CD14-positive monocyte (primary cell): ENCODE results near the gene ITGB6. TPM values are rescaled to one million over a fixed set of nuclear protein-coding genes. Genes with fewer than 3 reads are reported as not detected.

Source experiments
- DNase-seq, 3 donors: peaks; one replicate each; pipeline ENCODE4 v3.0.0-alpha.2; 2011 to 2022
- H2AFZ ChIP-seq: 2 replicates; pipeline ENCODE4 v1.6.0; 2012; ENCODE audit warnings: mild to moderate bottlenecking, low read depth, low read length, inconsistent platforms; ENCODE audit not compliant: insufficient read depth, poor library complexity, severe bottlenecking
- H3K27ac ChIP-seq, 2 donors: 1 replicate in 1 of 2; 2 replicates in 1 of 2; pipeline ENCODE4 v1.5.1; 2012 to 2013; ENCODE audit warnings: low read length in 2 of 2, control low read depth in 1 of 2, inconsistent platforms in 1 of 2, low read depth in 1 of 2, mild to moderate bottlenecking in 1 of 2
- H3K27me3 ChIP-seq, 2 donors: one replicate each; pipeline versions ENCODE4 v1.6.0 to v1.6.1; 2011 to 2013; ENCODE audit warnings: low read length in 2 of 2; ENCODE audit not compliant: control insufficient read depth in 2 of 2, insufficient read depth in 2 of 2
- H3K36me3 ChIP-seq, 2 donors: replicated peaks in 1 of 2; 1 replicate in 1 of 2; 2 replicates in 1 of 2; pipeline versions ENCODE4 v1.5.1 to v1.6.1; 2012 to 2013; ENCODE audit warnings: low read length in 2 of 2, control low read depth in 1 of 2, inconsistent platforms in 1 of 2, mild to moderate bottlenecking in 1 of 2; ENCODE audit not compliant: insufficient read depth in 2 of 2, control insufficient read depth in 1 of 2
- H3K4me1 ChIP-seq, 2 donors: 1 replicate in 1 of 2; 2 replicates in 1 of 2; pipeline versions ENCODE4 v1.5.1 to v1.6.1; 2012 to 2013; ENCODE audit warnings: low read length in 2 of 2, control low read depth in 1 of 2, inconsistent platforms in 1 of 2, mild to moderate bottlenecking in 1 of 2, moderate library complexity in 1 of 2; ENCODE audit not compliant: insufficient read depth in 2 of 2, control insufficient read depth in 1 of 2
- H3K4me2 ChIP-seq: replicated peaks from 2 replicates; pipeline ENCODE3; 2012; ENCODE audit warnings: low read length, moderate library complexity, mild to moderate bottlenecking; ENCODE audit not compliant: poor library complexity, severe bottlenecking; ENCODE audit errors: extremely low read depth
- H3K4me3 ChIP-seq, 3 experiments: fragments of 200-600 bp in 1 of 3; sonication (generic) in 1 of 3; replicated peaks in 1 of 3; 1 replicate in 2 of 3; 2 replicates in 1 of 3; pipeline ENCODE4 v1.5.1; 2011 to 2013; ENCODE audit warnings: low read length in 3 of 3, mild to moderate bottlenecking in 3 of 3, control low read depth in 2 of 3, low read depth in 2 of 3, inconsistent platforms in 1 of 3, moderate library complexity in 1 of 3
- H3K79me2 ChIP-seq: 2 replicates; pipeline ENCODE4 v1.6.0; 2012; ENCODE audit warnings: mild to moderate bottlenecking, control low read depth, inconsistent platforms, low read length, moderate library complexity; ENCODE audit not compliant: insufficient read depth
- H3K9ac ChIP-seq: 2 replicates; pipeline ENCODE4 v1.6.0; 2017; ENCODE audit warnings: low read length, mild to moderate bottlenecking; ENCODE audit not compliant: insufficient read depth, poor library complexity, severe bottlenecking
- H3K9me3 ChIP-seq, 2 donors: replicated peaks in 1 of 2; 1 replicate in 1 of 2; 2 replicates in 1 of 2; pipeline versions ENCODE4 v1.5.1 to v1.6.1; 2012 to 2013; ENCODE audit warnings: low read length in 2 of 2, control low read depth in 1 of 2; ENCODE audit not compliant: control insufficient read depth in 1 of 2, insufficient read depth in 1 of 2
- H4K20me1 ChIP-seq: 2 replicates; pipeline ENCODE4 v1.6.0; 2012; ENCODE audit warnings: mild to moderate bottlenecking, low read length, control low read depth, moderate library complexity; ENCODE audit not compliant: insufficient read depth
- H3K27ac Mint-ChIP-seq, 7 donors: one replicate each; pipeline ENCODE4 v1.8.0; 2020; ENCODE audit warnings: mild to moderate bottlenecking in 7 of 7, mixed read lengths in 7 of 7, moderate library complexity in 6 of 7, inconsistent platforms in 2 of 7
- H3K27me3 Mint-ChIP-seq, 3 donors: one replicate each; pipeline ENCODE4 v1.8.0; 2021 to 2022; ENCODE audit warnings: low read depth in 3 of 3, mild to moderate bottlenecking in 3 of 3, mixed read lengths in 3 of 3, moderate library complexity in 3 of 3, inconsistent platforms in 1 of 3
- H3K36me3 Mint-ChIP-seq, 2 donors: one replicate each; pipeline ENCODE4 v1.8.0; 2020; ENCODE audit warnings: mixed read lengths in 2 of 2, inconsistent platforms in 1 of 2, mild to moderate bottlenecking in 1 of 2
- H3K4me1 Mint-ChIP-seq: one replicate; pipeline ENCODE4 v1.8.0; 2020; ENCODE audit warnings: mild to moderate bottlenecking, mixed read lengths
- H3K4me3 Mint-ChIP-seq, 2 donors: one replicate each; pipeline ENCODE4 v1.8.0; 2020; ENCODE audit warnings: mild to moderate bottlenecking in 2 of 2, mixed read lengths in 2 of 2, moderate library complexity in 1 of 2
- H3K9me3 Mint-ChIP-seq, 7 donors: one replicate each; pipeline ENCODE4 v1.8.0; 2020 to 2022; ENCODE audit warnings: mixed read lengths in 7 of 7, mild to moderate bottlenecking in 6 of 7, moderate library complexity in 6 of 7, inconsistent platforms in 2 of 7
- whole genome bisulfite sequencing: methylation state at CpG from one replicate; pipeline ENCODE4 v1.1.5; 2013; ENCODE audit warnings: missing lambda C conversion rate; ENCODE audit not compliant: insufficient coverage; 5-methylcytosine and 5-hydroxymethylcytosine counted together
- intact Hi-C, 2 donors: fragments of 100-400 bp; cut with micrococcal nuclease; formaldehyde crosslinking; loops; one replicate each; pipeline versions ENCODE4 v1.15.0 to v1.15.1; 2023
- polyA plus RNA-seq, 3 donors: library from polyadenylated mRNA; depleted of rRNA in 1 of 3; unstranded in 2 of 3; stranded (reverse) in 1 of 3; fragments of 300-500 nt in 2 of 3; fragments of >200 nt in 1 of 3; fragmentation: Illumina TruSeq in 2 of 3; gene quantifications; 1 replicate in 2 of 3; 2 replicates in 1 of 3; pipeline ENCODE4 v1.2.3, GENCODE V29; 2012 to 2021
- TF ChIP-seq, protein P1 (sequence below): fragments of 200-600 bp; IDR thresholded peaks from one replicate; pipeline ENCODE4 v1.8.0; 2022; ENCODE audit warnings: antibody characterized with exemption, mild to moderate bottlenecking

Gene ITGB6
- polyA plus RNA-seq, 3 donors, result not detected

DNA sequence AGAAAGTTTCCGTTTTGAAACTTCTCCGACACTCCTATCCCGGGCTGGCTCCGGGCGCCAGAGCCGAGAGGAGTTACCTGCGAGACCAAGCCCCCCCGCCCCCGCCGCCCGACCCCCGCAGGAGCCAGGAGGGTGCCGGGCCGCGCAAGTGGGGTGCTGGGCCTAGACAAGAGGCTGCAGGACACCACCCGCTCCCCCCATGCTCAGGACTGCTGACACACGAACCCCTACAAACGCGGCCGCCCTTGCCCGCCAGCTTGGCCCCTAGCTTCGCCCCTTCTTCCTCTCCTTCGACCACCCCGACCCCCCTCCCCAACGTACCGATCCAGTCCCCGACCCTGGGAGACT lies 138.2 kb downstream of the ITGB6 start:
- peaks cover 17% of the 10 kb centered on the region for H3K4me1 Mint-ChIP-seq
- Histone ChIP-seq H4K20me1 (no peaks in the 10 kb centered on the region), H3K27ac (no peak overlapping the region), H3K9me3 (no peaks in the 10 kb centered on the region), H3K4me2 (peak overlapping the region; percentile 85), H2AFZ (peak overlapping the region; percentile 80), H3K36me3 (no peaks in the 10 kb centered on the region), H3K27me3 (peaks cover 6 to 32% of the 10 kb centered on the region in 2 donors), H3K4me3 (peak overlapping the region; percentile 32 to 71 (median 32)), H3K4me1 (peaks cover 7 to 17% of the 10 kb centered on the region in 2 donors), H3K79me2 (no peaks in the 10 kb centered on the region), H3K9ac (peak overlapping the region; percentile 63)
- intact Hi-C loops, result no loop called here
- peaks cover 0 to 2% of the 10 kb centered on the region in 2 donors for H3K36me3 Mint-ChIP-seq
- peaks cover 20 to 34% (median 26%) of the 10 kb centered on the region in 3 donors for H3K27me3 Mint-ChIP-seq
- peaks cover 0 to 13% (median 7%) of the 10 kb centered on the region in 7 donors for H3K9me3 Mint-ChIP-seq
- TF ChIP-seq, protein P1, sequence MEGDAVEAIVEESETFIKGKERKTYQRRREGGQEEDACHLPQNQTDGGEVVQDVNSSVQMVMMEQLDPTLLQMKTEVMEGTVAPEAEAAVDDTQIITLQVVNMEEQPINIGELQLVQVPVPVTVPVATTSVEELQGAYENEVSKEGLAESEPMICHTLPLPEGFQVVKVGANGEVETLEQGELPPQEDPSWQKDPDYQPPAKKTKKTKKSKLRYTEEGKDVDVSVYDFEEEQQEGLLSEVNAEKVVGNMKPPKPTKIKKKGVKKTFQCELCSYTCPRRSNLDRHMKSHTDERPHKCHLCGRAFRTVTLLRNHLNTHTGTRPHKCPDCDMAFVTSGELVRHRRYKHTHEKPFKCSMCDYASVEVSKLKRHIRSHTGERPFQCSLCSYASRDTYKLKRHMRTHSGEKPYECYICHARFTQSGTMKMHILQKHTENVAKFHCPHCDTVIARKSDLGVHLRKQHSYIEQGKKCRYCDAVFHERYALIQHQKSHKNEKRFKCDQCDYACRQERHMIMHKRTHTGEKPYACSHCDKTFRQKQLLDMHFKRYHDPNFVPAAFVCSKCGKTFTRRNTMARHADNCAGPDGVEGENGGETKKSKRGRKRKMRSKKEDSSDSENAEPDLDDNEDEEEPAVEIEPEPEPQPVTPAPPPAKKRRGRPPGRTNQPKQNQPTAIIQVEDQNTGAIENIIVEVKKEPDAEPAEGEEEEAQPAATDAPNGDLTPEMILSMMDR, result no peak
- no peak overlapping the region for H3K27ac Mint-ChIP-seq
- no peak for DNase-seq
- peak overlapping the region; percentile 78 to 91 for H3K4me3 Mint-ChIP-seq
- 1% methylated on average over 25 of the region's 27 CpGs for WGBS

DNA sequence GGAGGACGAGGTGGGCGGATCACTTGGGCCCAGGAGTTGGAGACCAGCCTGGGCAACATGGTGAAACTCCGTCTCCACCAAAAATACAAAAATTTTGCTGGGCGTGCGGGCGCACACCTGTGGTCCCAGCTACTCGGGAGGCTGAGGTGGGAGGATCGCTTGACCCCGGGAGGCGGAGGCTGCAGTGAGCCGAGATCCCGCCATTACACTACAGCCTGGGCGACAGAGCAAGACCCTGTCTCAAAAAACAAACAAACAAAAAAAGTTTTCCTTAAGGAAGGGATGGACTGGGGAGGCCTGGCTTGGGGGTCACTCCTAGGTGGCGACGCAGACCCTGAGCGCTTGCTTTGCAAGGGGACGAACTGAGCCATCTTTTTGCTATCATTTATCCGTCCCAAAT lies 138.5 kb downstream of the ITGB6 start:
- Histone ChIP-seq H3K27ac (no peak overlapping the region), H3K79me2 (no peaks in the 10 kb centered on the region), H4K20me1 (no peaks in the 10 kb centered on the region), H2AFZ (peak overlapping the region; percentile 80), H3K4me2 (peak overlapping the region; percentile 85), H3K4me1 (peaks cover 7 to 17% of the 10 kb centered on the region in 2 donors), H3K9ac (peak overlapping the region; percentile 63), H3K27me3 (peaks cover 6 to 32% of the 10 kb centered on the region in 2 donors), H3K36me3 (no peaks in the 10 kb centered on the region), H3K4me3 (peak overlapping the region; percentile 32 to 71 (median 32)), H3K9me3 (no peaks in the 10 kb centered on the region)
- intact Hi-C loops, result no loop called here
- 72% methylated on average over 12 of the region's 18 CpGs for WGBS
- peaks cover 0 to 11% (median 7%) of the 10 kb centered on the region in 7 donors for H3K9me3 Mint-ChIP-seq
- DNase-seq, result no peak
- peaks cover 0 to 2% of the 10 kb centered on the region in 2 donors for H3K36me3 Mint-ChIP-seq
- TF ChIP-seq, protein P1, result no peak
- peak overlapping the region; percentile 78 to 91 for H3K4me3 Mint-ChIP-seq
- no peak overlapping the region for H3K27ac Mint-ChIP-seq
- peaks cover 20 to 34% (median 26%) of the 10 kb centered on the region in 3 donors for H3K27me3 Mint-ChIP-seq
- peaks cover 17% of the 10 kb centered on the region for H3K4me1 Mint-ChIP-seq
